Stimulated activated CD8-positive, alpha-beta memory T cell treated with anti-CD3 and anti-CD28 coated beads, Interleukin-4, amount 100 ng/mL, for 4 hours (primary cell): ENCODE measurements around the gene ARMC9.
"Not testable (repeated sequence)": the region's sequence is repeated elsewhere in the genome, so short reads cannot be mapped to it uniquely, and the experiment has no call there.

Experiments
- DNase-seq, 2 donors: peaks; one replicate each; pipeline ENCODE4 v3.0.0-alpha.2; 2020; ENCODE audit warnings: low read depth in 2 of 2, low spot score in 1 of 2

ARMC9 gene

GRCh38 chr2:231395188-231396057 is 197.0 kb downstream of the ARMC9 start, which contains the start of gene B3GNT7:
Gene B3GNT7, plus strand, starts transcription at chr2:231395710. Its CDS starts 94 bp downstream, at chr2:231395804.
- DNase-seq = no peak

- DNase-seq = no peak
Measured at GRCh38 chr2:231396058-231396821, 197.8 kb downstream of the ARMC9 start.

GRCh38 chr2:231397011-231397927 is 198.8 kb downstream of the ARMC9 start:
- DNase-seq = no peak

- DNase-seq = no peak
Measured at GRCh38 chr2:231397928-231398294, 199.5 kb downstream of the ARMC9 start.

GRCh38 chr2:231398585-231398984 is 200.2 kb downstream of the ARMC9 start:
- DNase-seq = no peak

- no peak for DNase-seq
Measured at GRCh38 chr2:231399046-231399852, 200.8 kb downstream of the ARMC9 start.

- no peak for DNase-seq
Measured at GRCh38 chr2:231399853-231400680, 201.6 kb downstream of the ARMC9 start.

GRCh38 chr2:231400681-231401080 is 202.2 kb downstream of the ARMC9 start:
- not testable (repeated sequence) for DNase-seq

GRCh38 chr2:231401101-231401500 is 202.7 kb downstream of the ARMC9 start:
- not testable (repeated sequence) for DNase-seq

GRCh38 chr2:231403421-231404182 is 205.2 kb downstream of the ARMC9 start:
- not testable (repeated sequence) for DNase-seq

GRCh38 chr2:231404183-231404578 is 205.8 kb downstream of the ARMC9 start:
- DNase-seq = not testable (repeated sequence)

GRCh38 chr2:231405601-231406367 is 207.4 kb downstream of the ARMC9 start:
- DNase-seq = not testable (repeated sequence)

- not testable (repeated sequence) for DNase-seq
Measured at GRCh38 chr2:231407686-231408085, 209.3 kb downstream of the ARMC9 start.

GRCh38 chr2:231408304-231408703 is 209.9 kb downstream of the ARMC9 start:
- not testable (repeated sequence) for DNase-seq

GRCh38 chr2:231409776-231410175 is 211.3 kb downstream of the ARMC9 start:
- no peak for DNase-seq

GRCh38 chr2:231410293-231411004 is 212.0 kb downstream of the ARMC9 start:
- no peak for DNase-seq

- DNase-seq = no peak
Measured at GRCh38 chr2:231411237-231411636, 212.8 kb downstream of the ARMC9 start.
